Nephron progenitor cell (in vitro differentiated cells): Measurements from ENCODE around the gene MYADML2.

ENCODE experiments used
- DNase-seq: peaks from one replicate; pipeline ENCODE4 v3.0.0; 2021
- H3K27ac Mint-ChIP-seq: 2 replicates; pipeline ENCODE4 v1.8.0; 2021; ENCODE audit warnings: mild to moderate bottlenecking, moderate library complexity, mixed read lengths
- H3K27me3 Mint-ChIP-seq: 2 replicates; pipeline ENCODE4 v1.8.0; 2021; ENCODE audit warnings: mild to moderate bottlenecking, low read depth, mixed read lengths; ENCODE audit not compliant: poor library complexity
- H3K36me3 Mint-ChIP-seq: 2 replicates; pipeline ENCODE4 v1.8.0; 2021; ENCODE audit warnings: low read depth, mixed read lengths
- H3K4me1 Mint-ChIP-seq: 2 replicates; pipeline ENCODE4 v1.8.0; 2021; ENCODE audit warnings: mixed read lengths
- H3K4me3 Mint-ChIP-seq: 2 replicates; pipeline ENCODE4 v1.8.0; 2021; ENCODE audit warnings: mild to moderate bottlenecking, moderate library complexity, mixed read lengths
- H3K9me3 Mint-ChIP-seq: 2 replicates; pipeline ENCODE4 v1.8.0; 2021; ENCODE audit warnings: mild to moderate bottlenecking, moderate library complexity, mixed read lengths
- CTCF ChIP-seq: fragments of 200-600 bp; sonication (generic); IDR thresholded peaks from 2 replicates; pipeline ENCODE4 v1.5.0; 2021; ENCODE audit warnings: antibody characterized with exemption

MYADML2 gene

GRCh38 chr17:81933178-81933699 is 13.8 kb downstream of the MYADML2 start:
- Mint-ChIP-seq H3K36me3 (no peaks in the 10 kb centered on the region), H3K27me3 (no peaks in the 10 kb centered on the region), H3K4me1 (peaks cover 34% of the 10 kb centered on the region), H3K4me3 (no peak overlapping the region), H3K27ac (peak overlapping the region; percentile 39), H3K9me3 (no peaks in the 10 kb centered on the region)
- DNase-seq = no peak
- no peak for TF ChIP-seq CTCF

- peaks cover 26% of the 10 kb centered on the region for H3K4me1 Mint-ChIP-seq
- H3K27ac Mint-ChIP-seq = no peak overlapping the region
- DNase-seq = no peak
- H3K36me3 Mint-ChIP-seq = no peaks in the 10 kb centered on the region
- TF ChIP-seq CTCF = no peak
- no peak overlapping the region for H3K4me3 Mint-ChIP-seq
- no peaks in the 10 kb centered on the region for H3K27me3 Mint-ChIP-seq
- no peaks in the 10 kb centered on the region for H3K9me3 Mint-ChIP-seq
Observed at GRCh38 chr17:81932333-81932983, 14.6 kb downstream of the MYADML2 start.

- no peaks in the 10 kb centered on the region for H3K36me3 Mint-ChIP-seq
- H3K4me1 Mint-ChIP-seq = peaks cover 23% of the 10 kb centered on the region
- no peak overlapping the region for H3K27ac Mint-ChIP-seq
- H3K27me3 Mint-ChIP-seq = no peaks in the 10 kb centered on the region
- TF ChIP-seq CTCF = no peak
- DNase-seq = no peak
- no peaks in the 10 kb centered on the region for H3K9me3 Mint-ChIP-seq
- no peak overlapping the region for H3K4me3 Mint-ChIP-seq
Observed at GRCh38 chr17:81931557-81932332, 15.3 kb downstream of the MYADML2 start.

- no peak overlapping the region for H3K4me3 Mint-ChIP-seq
- no peaks in the 10 kb centered on the region for H3K27me3 Mint-ChIP-seq
- no peak for TF ChIP-seq CTCF
- DNase-seq = no peak
- H3K4me1 Mint-ChIP-seq = peaks cover 23% of the 10 kb centered on the region
- H3K27ac Mint-ChIP-seq = no peak overlapping the region
- H3K36me3 Mint-ChIP-seq = no peaks in the 10 kb centered on the region
- H3K9me3 Mint-ChIP-seq = no peaks in the 10 kb centered on the region
Observed at GRCh38 chr17:81931189-81931556, 15.9 kb downstream of the MYADML2 start.

GRCh38 chr17:81930142-81931125 is 16.6 kb downstream of the MYADML2 start:
- Mint-ChIP-seq H3K4me1 (peaks cover 23% of the 10 kb centered on the region), H3K27me3 (no peaks in the 10 kb centered on the region), H3K36me3 (no peaks in the 10 kb centered on the region), H3K9me3 (no peaks in the 10 kb centered on the region), H3K4me3 (no peak overlapping the region), H3K27ac (no peak overlapping the region)
- no peak for TF ChIP-seq CTCF
- DNase-seq = no peak
